ENCODE measurements around the gene SLC12A6. TPM values are rescaled to one million over a fixed set of nuclear protein-coding genes. Genes with fewer than 3 reads are reported as not detected.
"Not testable (repeated sequence)": the region's sequence is repeated elsewhere in the genome, so short reads cannot be mapped to it uniquely, and the experiment has no call there.

Gene SLC12A6
- total RNA-seq, 1 donor from 2014 or later = 20.4 TPM

DNA sequence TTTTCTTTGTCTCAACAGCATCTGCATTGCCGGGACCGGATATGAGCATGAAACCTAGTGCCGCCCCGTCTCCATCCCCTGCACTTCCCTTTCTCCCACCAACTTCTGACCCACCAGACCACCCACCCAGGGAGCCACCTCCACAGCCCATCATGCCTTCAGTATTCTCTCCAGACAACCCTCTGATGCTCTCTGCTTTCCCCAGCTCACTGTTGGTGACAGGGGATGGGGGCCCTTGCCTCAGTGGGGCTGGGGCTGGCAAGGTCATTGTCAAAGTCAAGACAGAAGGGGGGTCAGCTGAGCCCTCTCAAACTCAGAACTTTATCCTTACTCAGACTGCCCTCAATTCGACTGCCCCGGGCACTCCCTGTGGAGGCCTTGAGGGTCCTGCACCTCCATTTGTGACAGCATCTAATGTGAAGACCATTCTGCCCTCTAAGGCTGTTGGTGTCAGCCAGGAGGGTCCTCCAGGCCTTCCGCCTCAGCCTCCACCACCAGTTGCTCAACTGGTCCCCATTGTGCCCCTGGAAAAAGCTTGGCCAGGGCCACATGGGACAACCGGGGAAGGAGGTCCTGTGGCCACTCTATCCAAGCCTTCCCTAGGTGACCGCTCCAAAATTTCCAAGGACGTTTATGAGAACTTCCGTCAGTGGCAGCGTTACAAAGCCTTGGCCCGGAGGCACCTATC is 10.5 kb upstream of the SLC12A6 start:
- H3K4me3 ChIP-seq (ENCODE audit: low read length in 3 of 3) = no peak overlapping the region
- no peak overlapping the region for H3K27ac ChIP-seq (ENCODE audit: low read depth, low read length)
- no peaks in the 10 kb centered on the region for H3K27me3 ChIP-seq (ENCODE audit: control insufficient read depth in 3 of 3, insufficient read depth in 3 of 3, low read length in 3 of 3)
- H3K4me1 ChIP-seq (ENCODE audit: control insufficient read depth in 3 of 3, insufficient read depth in 3 of 3, low read length in 3 of 3) = peaks cover 0 to 2% (median 0%) of the 10 kb centered on the region in 3 donors
- no peaks in the 10 kb centered on the region for H3K36me3 ChIP-seq (ENCODE audit: control insufficient read depth in 3 of 3, insufficient read depth in 3 of 3, low read length in 3 of 3)
- no peak overlapping the region for H3K9ac ChIP-seq (ENCODE audit: low read depth in 1 of 3, low read length in 3 of 3)
- H3K9me3 ChIP-seq (ENCODE audit: control insufficient read depth in 3 of 3, low read length in 3 of 3) = no peaks in the 10 kb centered on the region

DNA sequence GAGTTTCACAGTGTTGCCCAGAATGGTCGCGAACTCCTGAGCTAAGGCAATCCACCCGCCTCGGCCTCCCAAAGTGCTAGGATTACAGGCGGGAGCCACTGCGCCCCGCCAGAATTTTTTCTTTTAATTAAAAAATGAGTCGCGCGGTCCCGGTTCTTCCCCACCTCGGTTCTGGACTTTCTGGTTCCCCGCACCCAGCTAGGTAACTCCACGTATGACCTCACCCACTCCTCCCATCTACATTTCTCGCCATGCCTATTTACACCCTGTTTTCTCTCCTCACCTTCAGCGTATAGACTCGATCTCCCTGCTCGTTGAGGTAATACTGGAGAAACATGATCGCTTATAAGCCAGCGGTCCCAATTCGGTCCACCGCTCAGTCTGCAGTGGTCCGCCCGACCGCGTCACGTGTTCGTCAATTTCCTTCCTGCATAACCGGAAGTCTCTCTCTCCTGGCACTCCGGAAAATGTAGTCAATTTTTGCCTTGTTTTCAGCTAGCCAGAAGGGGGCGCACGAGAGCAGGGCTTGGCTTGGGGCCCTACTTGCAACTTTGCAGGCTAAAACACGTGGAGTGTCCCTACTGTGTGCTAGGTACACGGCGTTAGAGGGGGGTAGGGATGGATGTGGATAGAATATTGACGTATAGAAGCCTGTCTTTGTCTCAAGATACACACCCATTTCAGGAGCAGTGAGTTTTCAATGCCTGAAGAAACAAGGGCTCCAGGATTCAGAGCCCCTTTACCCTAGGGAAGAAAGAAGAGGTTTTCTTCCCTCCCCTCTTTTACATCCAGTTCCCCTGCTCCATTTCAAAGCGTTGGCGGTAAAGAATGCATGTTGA is 5.4 kb upstream of the SLC12A6 start, which contains the start of the genes NOP10 and NUTM1:
TSS of gene NOP10 (minus strand) at position 400 of the 839 bp plus-strand sequence. CDS start at position 337, 63 bp downstream.
TSS of gene NUTM1 (plus strand) at position 579 of the 839 bp plus-strand sequence. CDS start 382 bp downstream, outside the sequence.
- no peaks in the 10 kb centered on the region for H3K9me3 ChIP-seq (ENCODE audit: control insufficient read depth in 3 of 3, low read length in 3 of 3)
- H3K36me3 ChIP-seq (ENCODE audit: control insufficient read depth in 3 of 3, insufficient read depth in 3 of 3, low read length in 3 of 3) = peaks cover 6 to 13% (median 11%) of the 10 kb centered on the region in 3 donors
- H3K27ac ChIP-seq (ENCODE audit: low read depth, low read length) = peak within 1 kb of the TSS; percentile 80
- peaks cover 9 to 11% (median 9%) of the 10 kb centered on the region in 3 donors for H3K4me1 ChIP-seq (ENCODE audit: control insufficient read depth in 3 of 3, insufficient read depth in 3 of 3, low read length in 3 of 3)
- no peaks in the 10 kb centered on the region for H3K27me3 ChIP-seq (ENCODE audit: control insufficient read depth in 3 of 3, insufficient read depth in 3 of 3, low read length in 3 of 3)
- peak within 1 kb of the TSS; percentile 98 to 99 (median 98) for H3K4me3 ChIP-seq (ENCODE audit: low read length in 3 of 3)
- peak within 1 kb of the TSS; percentile 82 to 93 (median 88) for H3K9ac ChIP-seq (ENCODE audit: low read depth in 1 of 3, low read length in 3 of 3)

DNA sequence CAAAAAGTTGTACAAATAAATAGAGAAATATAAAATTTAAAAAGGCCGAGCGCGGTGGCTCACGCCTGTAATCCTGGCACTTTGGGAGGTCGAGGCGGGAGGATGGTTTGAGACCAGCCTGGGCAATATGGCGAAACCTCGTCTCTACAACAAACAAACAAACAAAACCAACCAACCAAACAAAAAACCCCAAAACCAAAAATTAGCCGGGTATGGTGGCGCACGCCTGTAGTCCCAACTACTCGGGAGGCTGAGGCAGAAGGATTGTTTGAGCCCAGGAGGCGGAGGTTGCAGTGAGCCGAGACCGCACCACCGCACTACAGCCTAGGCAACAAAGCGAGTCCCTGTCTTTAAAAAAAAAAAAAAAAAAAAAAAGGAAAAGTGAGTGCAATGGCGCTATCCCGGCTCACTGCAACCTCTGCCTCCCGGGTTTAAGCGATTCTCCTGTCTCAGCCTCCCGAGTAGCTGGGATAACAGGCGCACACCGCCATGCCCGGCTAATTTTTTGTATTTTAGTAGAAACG is 4.7 kb upstream of the SLC12A6 start:
- H3K9me3 ChIP-seq (ENCODE audit: control insufficient read depth in 3 of 3, low read length in 3 of 3); H3K27me3 ChIP-seq (ENCODE audit: control insufficient read depth in 3 of 3, insufficient read depth in 3 of 3, low read length in 3 of 3): not testable (repeated sequence)
- Histone ChIP-seq H3K27ac (ENCODE audit: low read depth, low read length) (peak overlapping the region; percentile 80), H3K36me3 (ENCODE audit: control insufficient read depth in 3 of 3, insufficient read depth in 3 of 3, low read length in 3 of 3) (peaks cover 6 to 13% (median 11%) of the 10 kb centered on the region in 3 donors), H3K4me1 (ENCODE audit: control insufficient read depth in 3 of 3, insufficient read depth in 3 of 3, low read length in 3 of 3) (peaks cover 9 to 11% (median 10%) of the 10 kb centered on the region in 3 donors), H3K9ac (ENCODE audit: low read depth in 1 of 3, low read length in 3 of 3) (peak overlapping the region; percentile 82 to 93 (median 88)), H3K4me3 (ENCODE audit: low read length in 3 of 3) (peak overlapping the region; percentile 98 to 99 (median 98))

DNA sequence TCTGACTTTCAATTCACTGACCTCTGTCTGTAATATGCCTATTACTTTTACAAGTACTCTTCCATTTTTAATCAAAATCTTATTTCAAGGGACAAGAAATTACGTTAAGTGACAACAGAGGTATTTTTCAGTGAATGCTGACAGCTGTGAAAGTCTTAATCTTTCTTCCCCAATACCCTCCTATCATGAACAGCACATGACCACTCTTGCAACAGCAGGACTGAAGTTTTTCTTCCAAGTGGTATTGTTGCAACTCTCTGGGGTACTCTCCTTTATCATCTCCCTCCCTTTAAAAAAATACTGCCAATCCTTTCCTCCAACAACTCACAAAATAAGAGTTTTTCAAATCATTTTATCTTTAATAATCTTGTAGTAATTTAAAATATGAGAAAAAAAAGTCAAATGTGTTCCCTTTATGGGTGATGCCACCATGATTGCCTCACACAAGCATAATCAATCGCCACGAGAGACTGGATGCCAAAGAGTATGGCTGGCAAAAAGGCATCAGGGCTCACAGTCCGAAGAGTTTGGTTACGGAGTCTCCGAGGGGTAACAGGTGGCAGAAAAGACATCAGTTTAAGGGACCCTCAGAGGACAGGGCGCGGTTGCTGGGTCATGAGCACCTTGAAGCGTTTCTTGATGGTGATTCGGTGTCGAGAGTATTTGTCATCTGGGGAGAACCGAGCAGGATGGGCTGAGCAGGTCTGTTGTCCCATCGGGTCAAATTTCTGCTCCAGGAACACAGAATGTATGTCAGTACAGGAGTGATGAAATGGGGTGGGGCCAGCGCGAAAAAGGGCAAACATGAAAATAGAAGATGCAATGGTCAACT is 4.0 kb upstream of the SLC12A6 start:
- Histone ChIP-seq H3K4me1 (ENCODE audit: control insufficient read depth in 3 of 3, insufficient read depth in 3 of 3, low read length in 3 of 3) (peaks cover 16 to 18% (median 17%) of the 10 kb centered on the region in 3 donors), H3K4me3 (ENCODE audit: low read length in 3 of 3) (peak overlapping the region; percentile 98 to 99 (median 98)), H3K9me3 (ENCODE audit: control insufficient read depth in 3 of 3, low read length in 3 of 3) (no peaks in the 10 kb centered on the region), H3K9ac (ENCODE audit: low read depth in 1 of 3, low read length in 3 of 3) (peak overlapping the region in 1 of 3 donors; percentile 88), H3K36me3 (ENCODE audit: control insufficient read depth in 3 of 3, insufficient read depth in 3 of 3, low read length in 3 of 3) (peaks cover 6 to 13% (median 11%) of the 10 kb centered on the region in 3 donors), H3K27ac (ENCODE audit: low read depth, low read length) (no peak overlapping the region), H3K27me3 (ENCODE audit: control insufficient read depth in 3 of 3, insufficient read depth in 3 of 3, low read length in 3 of 3) (no peaks in the 10 kb centered on the region)

DNA sequence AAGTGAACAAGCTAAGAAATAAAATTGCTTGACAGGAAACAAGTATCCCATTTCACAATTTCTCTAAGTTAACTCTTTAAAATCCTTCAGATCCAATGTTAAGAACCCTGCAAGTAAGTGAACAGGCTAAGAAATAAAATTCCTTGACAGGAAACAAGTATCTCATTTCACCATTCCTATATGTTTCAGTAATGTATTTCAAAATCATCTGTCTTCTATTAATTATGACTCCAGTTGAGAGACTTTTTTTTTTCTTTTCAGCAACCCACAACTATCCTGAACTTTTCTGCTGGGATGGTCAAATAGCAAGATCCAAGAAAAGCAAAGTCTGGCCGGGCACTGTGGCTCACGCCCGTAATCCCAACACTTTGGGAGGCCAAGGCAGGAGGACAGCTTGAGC is 2.4 kb upstream of the SLC12A6 start:
- Histone ChIP-seq H3K9ac (ENCODE audit: low read depth in 1 of 3, low read length in 3 of 3) (no peak overlapping the region), H3K27ac (ENCODE audit: low read depth, low read length) (no peak overlapping the region), H3K9me3 (ENCODE audit: control insufficient read depth in 3 of 3, low read length in 3 of 3) (no peaks in the 10 kb centered on the region), H3K36me3 (ENCODE audit: control insufficient read depth in 3 of 3, insufficient read depth in 3 of 3, low read length in 3 of 3) (peaks cover 6 to 15% (median 11%) of the 10 kb centered on the region in 3 donors), H3K4me1 (ENCODE audit: control insufficient read depth in 3 of 3, insufficient read depth in 3 of 3, low read length in 3 of 3) (peaks cover 26 to 34% (median 28%) of the 10 kb centered on the region in 3 donors), H3K27me3 (ENCODE audit: control insufficient read depth in 3 of 3, insufficient read depth in 3 of 3, low read length in 3 of 3) (no peaks in the 10 kb centered on the region), H3K4me3 (ENCODE audit: low read length in 3 of 3) (no peak overlapping the region)

DNA sequence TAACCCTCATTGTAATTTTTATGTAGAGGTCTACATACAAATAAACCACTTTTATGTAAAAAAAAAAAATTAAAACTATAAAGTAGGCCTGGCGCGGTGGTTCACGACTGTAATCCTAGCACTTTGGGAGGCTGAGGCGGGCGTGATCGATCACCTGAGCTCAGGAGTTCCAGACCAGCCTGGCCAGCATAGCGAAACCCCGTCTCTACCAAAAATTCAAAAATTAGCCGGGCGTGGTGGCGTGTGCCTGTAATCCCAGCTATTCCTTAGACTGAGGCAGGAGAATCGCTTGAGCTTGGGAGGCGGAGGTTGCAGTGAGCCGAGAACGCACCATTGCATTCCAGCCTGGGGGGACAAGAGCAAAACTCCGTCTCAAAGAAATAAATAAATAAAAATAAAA is 766 bp upstream of the SLC12A6 start:
- Histone ChIP-seq H3K27me3 (ENCODE audit: control insufficient read depth in 3 of 3, insufficient read depth in 3 of 3, low read length in 3 of 3) (no peaks in the 10 kb centered on the region), H3K9ac (ENCODE audit: low read depth in 1 of 3, low read length in 3 of 3) (peak overlapping the region in 2 of 3 donors; percentile 90 to 92), H3K4me1 (ENCODE audit: control insufficient read depth in 3 of 3, insufficient read depth in 3 of 3, low read length in 3 of 3) (peaks cover 26 to 42% (median 28%) of the 10 kb centered on the region in 3 donors), H3K9me3 (ENCODE audit: control insufficient read depth in 3 of 3, low read length in 3 of 3) (no peaks in the 10 kb centered on the region), H3K36me3 (ENCODE audit: control insufficient read depth in 3 of 3, insufficient read depth in 3 of 3, low read length in 3 of 3) (peaks cover 6 to 15% (median 11%) of the 10 kb centered on the region in 3 donors), H3K27ac (ENCODE audit: low read depth, low read length) (peak overlapping the region; percentile 94), H3K4me3 (ENCODE audit: low read length in 3 of 3) (peak overlapping the region; percentile 66 to 98 (median 97))

DNA sequence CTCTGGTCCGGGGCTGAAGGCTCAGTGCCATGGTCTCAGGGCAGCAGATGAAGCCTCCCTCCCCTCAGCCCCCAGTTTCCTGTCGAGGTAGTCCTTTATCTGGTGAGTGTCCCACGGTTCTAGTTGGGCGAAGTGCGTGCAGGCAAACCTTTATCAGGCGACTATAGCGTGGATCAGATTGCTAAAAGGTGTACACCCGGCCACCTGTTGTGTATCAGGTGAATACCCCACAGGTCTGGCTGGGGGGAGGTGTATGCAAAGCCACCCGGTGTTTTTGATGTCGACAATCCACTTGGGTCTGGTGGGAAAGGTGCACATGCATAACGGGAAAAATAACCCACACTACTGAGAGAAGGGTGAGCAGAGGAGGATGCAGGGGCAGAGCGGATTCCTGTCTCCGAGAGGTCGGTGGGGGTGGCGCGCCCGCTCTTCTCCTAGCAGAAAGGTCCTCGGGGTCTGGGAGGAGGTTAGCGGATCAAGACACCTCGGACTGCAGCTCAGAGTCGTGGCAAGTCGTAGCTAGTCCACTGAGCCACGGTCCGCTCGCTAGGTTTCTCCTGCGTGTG is 507 bp downstream of the SLC12A6 start:
- H3K4me1 ChIP-seq (ENCODE audit: control insufficient read depth in 3 of 3, insufficient read depth in 3 of 3, low read length in 3 of 3) = peaks cover 25 to 40% (median 26%) of the 10 kb centered on the region in 3 donors

DNA sequence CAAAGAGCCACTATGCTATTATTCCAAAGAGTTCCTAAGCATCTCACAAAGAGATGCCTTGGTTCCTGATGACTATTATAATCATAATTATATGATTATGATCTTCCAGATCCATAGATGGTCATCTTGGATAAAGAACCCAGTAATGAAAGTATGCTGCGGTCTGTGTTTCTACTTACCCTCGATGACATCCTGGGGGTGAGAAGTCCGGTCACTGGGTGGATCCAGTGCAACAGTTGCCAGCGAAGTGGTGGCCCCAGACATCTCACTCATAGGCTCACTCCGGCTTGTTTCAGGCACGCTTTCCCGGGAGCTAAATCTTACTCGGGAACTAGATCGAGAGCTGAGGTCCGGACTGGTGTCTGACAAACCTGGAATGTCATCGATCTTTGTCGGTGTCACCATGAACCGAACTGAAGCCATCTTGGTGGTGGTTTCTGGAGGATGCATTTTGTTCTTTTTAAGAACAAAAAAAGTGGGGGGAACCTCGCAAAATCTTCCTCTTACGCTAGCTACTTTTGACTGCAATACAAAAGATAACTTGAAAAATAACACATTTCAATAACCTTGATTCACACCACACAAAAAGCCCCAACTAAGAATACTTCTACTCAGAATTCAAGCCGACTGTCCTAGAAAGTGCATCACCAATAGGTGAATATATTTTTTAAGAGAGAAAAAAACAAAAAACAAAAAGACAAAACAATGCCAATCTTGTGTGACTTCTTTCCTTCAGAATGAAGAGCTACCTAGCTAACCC is 1.2 kb downstream of the SLC12A6 start:
- H3K36me3 ChIP-seq (ENCODE audit: control insufficient read depth in 3 of 3, insufficient read depth in 3 of 3, low read length in 3 of 3) = peaks cover 1 to 11% (median 10%) of the 10 kb centered on the region in 3 donors
- H3K9ac ChIP-seq (ENCODE audit: low read depth in 1 of 3, low read length in 3 of 3) = peak overlapping the region; percentile 90 to 92 (median 92)
- H3K4me1 ChIP-seq (ENCODE audit: control insufficient read depth in 3 of 3, insufficient read depth in 3 of 3, low read length in 3 of 3) = peaks cover 19 to 36% (median 22%) of the 10 kb centered on the region in 3 donors
- no peaks in the 10 kb centered on the region for H3K27me3 ChIP-seq (ENCODE audit: control insufficient read depth in 3 of 3, insufficient read depth in 3 of 3, low read length in 3 of 3)
- H3K4me3 ChIP-seq (ENCODE audit: low read length in 3 of 3) = peak overlapping the region; percentile 90 to 98 (median 97)
- peak overlapping the region; percentile 94 for H3K27ac ChIP-seq (ENCODE audit: low read depth, low read length)
- no peaks in the 10 kb centered on the region for H3K9me3 ChIP-seq (ENCODE audit: control insufficient read depth in 3 of 3, low read length in 3 of 3)

More for the DNA sequence above, 507 bp downstream of the SLC12A6 start:
- Histone ChIP-seq H3K27me3 (ENCODE audit: control insufficient read depth in 3 of 3, insufficient read depth in 3 of 3, low read length in 3 of 3) (no peaks in the 10 kb centered on the region), H3K27ac (ENCODE audit: low read depth, low read length) (peak overlapping the region; percentile 94), H3K4me3 (ENCODE audit: low read length in 3 of 3) (peak overlapping the region; percentile 90 to 98 (median 97)), H3K36me3 (ENCODE audit: control insufficient read depth in 3 of 3, insufficient read depth in 3 of 3, low read length in 3 of 3) (peaks cover 6 to 13% (median 11%) of the 10 kb centered on the region in 3 donors), H3K9ac (ENCODE audit: low read depth in 1 of 3, low read length in 3 of 3) (peak overlapping the region; percentile 90 to 92 (median 92)), H3K9me3 (ENCODE audit: control insufficient read depth in 3 of 3, low read length in 3 of 3) (no peaks in the 10 kb centered on the region)
